B cell (primary cell): ENCODE measurements around the gene ULK4. TPM values are rescaled to one million over a fixed set of nuclear protein-coding genes. Genes with fewer than 3 reads are reported as not detected.

Experiments
- ATAC-seq: fragments of 200-7000 bp; cut with Tn5 transposase; one replicate; pipeline ENCODE4 v1.10.0; 2021; ENCODE audit warnings: low read depth, mild to moderate bottlenecking, moderate number of reproducible peaks, moderate library complexity
- CTCF ChIA-PET: fragments of 350-600 bp; sonication (Branson Sonifier 250); formaldehyde crosslinking; loops from one replicate; lab custom pipeline; 2021; ENCODE audit warnings: antibody characterized with exemption, inconsistent platforms; lab: Charles Lee
- POLR2A ChIA-PET: fragments of 350-600 bp; sonication (Branson Sonifier 250); formaldehyde crosslinking; loops from one replicate; lab custom pipeline; 2021; ENCODE audit warnings: antibody characterized with exemption; lab: Charles Lee
- DNase-seq: peaks from one replicate; pipeline ENCODE4 v3.0.0; 2013
- H2AFZ ChIP-seq: 2 replicates; pipeline ENCODE4 v1.6.1; 2012; ENCODE audit warnings: mild to moderate bottlenecking, low read depth, low read length; ENCODE audit not compliant: insufficient read depth, poor library complexity, severe bottlenecking
- H3K27ac ChIP-seq, 2 donors: 1 replicate in 1 of 2; 2 replicates in 1 of 2; pipeline ENCODE4 v1.5.1; 2012 to 2013; ENCODE audit warnings: low read length in 2 of 2, mild to moderate bottlenecking in 2 of 2, moderate library complexity in 1 of 2
- H3K27me3 ChIP-seq, 4 experiments: fragments of 200-600 bp in 1 of 4; sonication (generic) in 1 of 4; replicated peaks in 1 of 4; 1 replicate in 2 of 4; 2 replicates in 2 of 4; pipeline versions ENCODE4 v1.6.1 to v1.7.0; 2013 to 2016; ENCODE audit warnings: low read length in 3 of 4, mild to moderate bottlenecking in 2 of 4, mixed read lengths in 1 of 4, moderate library complexity in 1 of 4; ENCODE audit not compliant: insufficient read depth in 4 of 4, control insufficient read depth in 3 of 4; ENCODE audit errors: control extremely low read depth in 1 of 4
- H3K36me3 ChIP-seq, 2 experiments: replicated peaks in 1 of 2; 1 replicate in 1 of 2; 2 replicates in 1 of 2; pipeline versions ENCODE4 v1.6.1 to v1.7.1; 2013; ENCODE audit warnings: low read length in 1 of 2; ENCODE audit not compliant: insufficient read depth in 2 of 2, control insufficient read depth in 1 of 2; ENCODE audit errors: control extremely low read depth in 1 of 2, extremely low read depth in 1 of 2
- H3K4me1 ChIP-seq, 2 donors: fragments of 200-600 bp in 1 of 2; sonication (generic) in 1 of 2; 1 replicate in 1 of 2; 2 replicates in 1 of 2; pipeline versions ENCODE4 v1.5.1 to v1.6.1; 2013 to 2017; ENCODE audit warnings: low read length in 2 of 2; ENCODE audit not compliant: control insufficient read depth in 2 of 2, insufficient read depth in 2 of 2
- H3K4me2 ChIP-seq: replicated peaks from 2 replicates; pipeline ENCODE3; 2012; ENCODE audit warnings: mild to moderate bottlenecking, low read depth, low read length; ENCODE audit not compliant: poor library complexity, severe bottlenecking
- H3K4me3 ChIP-seq, 5 experiments: fragments of 200-600 bp in 1 of 5; sonication (generic) in 1 of 5; 1 replicate in 3 of 5; 2 replicates in 2 of 5; pipeline versions ENCODE4 v1.5.1 to v1.7.0; 2011 to 2016; ENCODE audit warnings: low read length in 4 of 5, mild to moderate bottlenecking in 4 of 5, low read depth in 2 of 5, control low read depth in 1 of 5, moderate library complexity in 1 of 5; ENCODE audit not compliant: insufficient read depth in 1 of 5; ENCODE audit errors: control extremely low read depth in 1 of 5, extremely low read depth in 1 of 5
- H3K79me2 ChIP-seq: fragments of 200-600 bp; sonication (generic); one replicate; pipeline ENCODE4 v1.6.0; 2016; ENCODE audit warnings: low read length; ENCODE audit not compliant: control insufficient read depth, insufficient read depth
- H3K9ac ChIP-seq: fragments of 200-600 bp; sonication (generic); 2 replicates; pipeline ENCODE4 v1.6.1; 2017; ENCODE audit warnings: mild to moderate bottlenecking, low read length, moderate library complexity
- H3K9me3 ChIP-seq, 3 donors: one replicate each; pipeline versions ENCODE4 v1.6.1 to v1.7.1; 2013; ENCODE audit warnings: low read length in 2 of 3; ENCODE audit not compliant: control insufficient read depth in 2 of 3, insufficient read depth in 1 of 3; ENCODE audit errors: control extremely low read depth in 1 of 3
- H4K20me1 ChIP-seq: 2 replicates; pipeline ENCODE4 v1.6.0; 2012; ENCODE audit warnings: mild to moderate bottlenecking, low read length; ENCODE audit not compliant: insufficient read depth, control insufficient read depth, poor library complexity, severe bottlenecking
- H3K27ac Mint-ChIP-seq: one replicate; pipeline ENCODE4 v1.8.0; 2021; ENCODE audit warnings: mixed read lengths
- H3K27me3 Mint-ChIP-seq: one replicate; pipeline ENCODE4 v1.8.0; 2021; ENCODE audit warnings: mixed read lengths
- H3K4me1 Mint-ChIP-seq: one replicate; pipeline ENCODE4 v1.8.0; 2021; ENCODE audit warnings: mixed read lengths
- H3K4me3 Mint-ChIP-seq: one replicate; pipeline ENCODE4 v1.8.0; 2021; ENCODE audit warnings: mixed read lengths
- H3K9me3 Mint-ChIP-seq: one replicate; pipeline ENCODE4 v1.8.0; 2022; ENCODE audit warnings: mixed read lengths; ENCODE audit not compliant: insufficient read depth
- CTCF ChIP-seq: fragments of 200-600 bp; IDR thresholded peaks from one replicate; pipeline ENCODE4 v1.8.0; 2022; ENCODE audit warnings: antibody characterized with exemption, mild to moderate bottlenecking
- EZH2 ChIP-seq: IDR thresholded peaks from 2 replicates; pipeline ENCODE4 v1.6.1; 2012; ENCODE audit warnings: borderline replicate concordance, low read depth, mild to moderate bottlenecking, moderate library complexity, low read length; ENCODE audit not compliant: insufficient read depth, poor library complexity, severe bottlenecking
- WGBS: methylation state at CpG from one replicate; pipeline ENCODE4 v1.1.5; 2013; ENCODE audit warnings: missing lambda C conversion rate; ENCODE audit not compliant: insufficient coverage; 5-methylcytosine and 5-hydroxymethylcytosine counted together
- intact Hi-C: fragments of 100-400 bp; cut with micrococcal nuclease; formaldehyde crosslinking; loops from one replicate; pipeline ENCODE4 v1.10.0; 2022
- polyA plus RNA-seq: library from polyadenylated mRNA; depleted of rRNA; stranded (reverse); fragments of >200 nt; gene quantifications from 2 replicates; pipeline ENCODE4 v1.2.3, GENCODE V29; 2012
- total RNA-seq, 2 donors: library from RNA; stranded (reverse); fragments of 120-200 nt in 1 of 2; gene quantifications; 1 replicate in 1 of 2; 2 replicates in 1 of 2; pipeline versions ENCODE4 v1.2.3 to v1.2.4, GENCODE V29; 2013 to 2022

ULK4 gene
- total and polyA plus RNA-seq, 2 donors (not counting 1 experiment from before 2014, with no cell fraction given) = 5.2 to 33.7 TPM

- Histone ChIP-seq H3K9ac (no peak overlapping the region), H3K27ac (no peak overlapping the region), H3K9me3 (no peaks in the 10 kb centered on the region), H3K4me3 (no peak overlapping the region), H3K4me1 (no peaks in the 10 kb centered on the region), H2AFZ (no peak overlapping the region), H3K27me3 (no peaks in the 10 kb centered on the region), H3K4me2 (no peak overlapping the region), H3K36me3 (no peaks in the 10 kb centered on the region), H3K79me2 (no peaks in the 10 kb centered on the region), H4K20me1 (no peaks in the 10 kb centered on the region)
- Mint-ChIP-seq H3K27ac (no peak overlapping the region), H3K4me1 (peaks cover 3% of the 10 kb centered on the region), H3K4me3 (no peak overlapping the region), H3K27me3 (no peaks in the 10 kb centered on the region), H3K9me3 (no peaks in the 10 kb centered on the region)
- ATAC-seq (no peak), DNase-seq (no peak)
- intact Hi-C loops = no loop called here
- ChIA-PET POLR2A (no interaction called here), CTCF (no interaction called here)
- TF ChIP-seq EZH2 (no peak), CTCF (no peak)
- WGBS = no CpG with 5 or more reads among the region's 1 CpG
Measured at GRCh38 chr3:41603807-41604206, 358.1 kb downstream of the ULK4 start.

GRCh38 chr3:41602121-41602520, 359.8 kb downstream of the ULK4 start:
- peaks cover 0 to 7% of the 10 kb centered on the region in 2 donors for H3K4me1 ChIP-seq
- no peak overlapping the region for H3K27ac ChIP-seq
- no peak for DNase-seq
- no peaks in the 10 kb centered on the region for H3K9me3 Mint-ChIP-seq
- no peak overlapping the region for H3K27ac Mint-ChIP-seq
- intact Hi-C loops = no loop called here
- no peak overlapping the region for H3K4me3 ChIP-seq
- no peaks in the 10 kb centered on the region for H4K20me1 ChIP-seq
- no peak overlapping the region for H3K9ac ChIP-seq
- no peak overlapping the region for H2AFZ ChIP-seq
- TF ChIP-seq CTCF (no peak), EZH2 (no peak)
- ChIA-PET CTCF (no interaction called here), POLR2A (no interaction called here)
- peaks cover 8% of the 10 kb centered on the region for H3K4me1 Mint-ChIP-seq
- no peak overlapping the region for H3K4me3 Mint-ChIP-seq
- ATAC-seq = no peak
- H3K9me3 ChIP-seq = no peaks in the 10 kb centered on the region
- H3K27me3 ChIP-seq = no peaks in the 10 kb centered on the region
- H3K4me2 ChIP-seq = no peak overlapping the region
- H3K27me3 Mint-ChIP-seq = no peaks in the 10 kb centered on the region
- H3K36me3 ChIP-seq = no peaks in the 10 kb centered on the region
- no peaks in the 10 kb centered on the region for H3K79me2 ChIP-seq
